Left cardiac atrium (tissue), 4 donors: ENCODE measurements around the gene CATSPER3. TPM values are rescaled to one million over a fixed set of nuclear protein-coding genes. Genes with fewer than 3 reads are reported as not detected.

Source experiments
- ATAC-seq, 2 donors: fragments of 200-7000 bp; cut with Tn5 transposase; one replicate each; pipeline ENCODE4 v1.9.1; 2020; ENCODE audit warnings: mild to moderate bottlenecking in 2 of 2, moderate library complexity in 2 of 2
- DNase-seq: peaks from one replicate; pipeline ENCODE4 v3.0.0-alpha.2; 2020
- intact Hi-C, 2 donors: fragments of 100-400 bp; cut with DNase I; formaldehyde crosslinking; loops; one replicate each; pipeline versions ENCODE4 v1.14.1 to v1.15.1; 2022 to 2023
- total RNA-seq, 2 donors: library from RNA; stranded (reverse); fragmentation: NEBNext Ultra II Directional; extraction: Animal tissue kit (Norgen Biotek cat#: 25700); gene quantifications; one replicate each; pipeline ENCODE4 v1.2.1, GENCODE V29; 2021
- donor health status: DM: no; HTN: yes; CAD: no.
- donor health status: DM: no; HTN: yes; CAD: no; lungs with severe emphysema.
- donor health status: DM: yes; HTN: yes; CAD: no.
- donor health status: Dilated cardiomyopathy.

Gene CATSPER3
- total RNA-seq, 2 donors from 2014 or later: 0.31 to 0.68 TPM

GRCh38 chr5:135037519-135038204 is 70.0 kb downstream of the CATSPER3 start:
- intact Hi-C loops: no loop called here
- DNase-seq (no peak), ATAC-seq (no peak)

GRCh38 chr5:135038205-135038812 is 70.6 kb downstream of the CATSPER3 start:
- intact Hi-C loops: no loop called here
- ATAC-seq (no peak), DNase-seq (no peak)

- no peak for ATAC-seq
- intact Hi-C loops: no loop called here
- DNase-seq: no peak
Observed at GRCh38 chr5:135038813-135039270, 71.1 kb downstream of the CATSPER3 start.

- DNase-seq (no peak), ATAC-seq (peak; percentile 7 to 22)
- intact Hi-C loops: no loop called here
Observed at GRCh38 chr5:135039271-135040033, 71.7 kb downstream of the CATSPER3 start.

GRCh38 chr5:135040034-135040332 is 72.3 kb downstream of the CATSPER3 start:
- intact Hi-C loops: no loop called here
- ATAC-seq (no peak), DNase-seq (no peak)

GRCh38 chr5:135040333-135041144 is 72.8 kb downstream of the CATSPER3 start:
- no peak for DNase-seq
- intact Hi-C loops: no loop called here
- ATAC-seq: peak in 1 of 2 donors; percentile 16

GRCh38 chr5:135041145-135041587 is 73.5 kb downstream of the CATSPER3 start:
- ATAC-seq: no peak
- no peak for DNase-seq
- intact Hi-C loops: no loop called here

GRCh38 chr5:135041726-135042125 is 74.0 kb downstream of the CATSPER3 start:
- ATAC-seq: no peak
- no peak for DNase-seq
- intact Hi-C loops: no loop called here

- intact Hi-C loops: no loop called here
- no peak for ATAC-seq
- DNase-seq: no peak
Observed at GRCh38 chr5:135042595-135042994, 74.9 kb downstream of the CATSPER3 start.

GRCh38 chr5:135045488-135045887 is 77.8 kb downstream of the CATSPER3 start:
- intact Hi-C loops: no loop called here
- DNase-seq (no peak), ATAC-seq (no peak)

- DNase-seq: no peak
- intact Hi-C loops: no loop called here
- no peak for ATAC-seq
Observed at GRCh38 chr5:135046661-135047346, 79.1 kb downstream of the CATSPER3 start.

- ATAC-seq (no peak), DNase-seq (no peak)
- intact Hi-C loops: no loop called here
Observed at GRCh38 chr5:135047347-135047695, 79.6 kb downstream of the CATSPER3 start.

GRCh38 chr5:135048286-135048685 is 80.6 kb downstream of the CATSPER3 start:
- ATAC-seq (no peak), DNase-seq (no peak)
- intact Hi-C loops: no loop called here

GRCh38 chr5:135048930-135049329 is 81.2 kb downstream of the CATSPER3 start:
- intact Hi-C loops: no loop called here

GRCh38 chr5:135050244-135050767 is 82.6 kb downstream of the CATSPER3 start:
- ATAC-seq (peak in 1 of 2 donors; percentile 17), DNase-seq (no peak)
- intact Hi-C loops: no loop called here

More at GRCh38 chr5:135048930-135049329, 81.2 kb downstream of the CATSPER3 start:
- ATAC-seq (no peak), DNase-seq (no peak)

GRCh38 chr5:135051399-135051798 is 83.7 kb downstream of the CATSPER3 start:
- intact Hi-C loops: no loop called here
- ATAC-seq (no peak), DNase-seq (no peak)

GRCh38 chr5:135051872-135052271 is 84.2 kb downstream of the CATSPER3 start:
- no peak for DNase-seq
- no peak for ATAC-seq
- intact Hi-C loops: no loop called here

GRCh38 chr5:135052511-135053145 is 84.9 kb downstream of the CATSPER3 start:
- DNase-seq (no peak), ATAC-seq (no peak)
- intact Hi-C loops: no loop called here
